ENCODE measurements around the gene MAK.
"Not testable (repeated sequence)": the region's sequence is repeated elsewhere in the genome, so short reads cannot be mapped to it uniquely, and the experiment has no call there.

MAK gene

DNA sequence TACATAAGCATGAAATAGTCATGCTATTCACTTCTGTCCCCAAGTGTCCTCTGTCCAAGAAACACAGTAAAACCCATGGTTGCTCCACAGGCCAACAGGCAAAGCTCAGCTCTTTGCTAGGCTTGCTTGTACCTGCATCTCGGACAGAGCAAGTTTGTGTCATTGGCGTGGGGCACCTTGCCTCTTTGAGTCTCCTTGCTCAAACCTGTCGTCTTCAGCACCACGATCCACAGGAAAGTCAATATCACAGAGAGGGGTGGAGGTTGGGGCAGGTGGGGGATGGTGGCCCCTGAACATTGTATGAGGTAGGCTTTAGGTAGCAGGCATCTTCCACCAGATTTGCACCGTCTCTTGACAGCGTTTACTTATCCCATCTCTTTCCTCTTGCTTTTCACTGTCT lies 94.8 kb downstream of the MAK start:
- Mint-ChIP-seq H3K4me3 (no peak overlapping the region), H3K27me3 (ENCODE audit: low read depth) (no peaks in the 10 kb centered on the region), H3K27ac (no peak overlapping the region), H3K4me1 (ENCODE audit: low read depth) (peaks cover 25% of the 10 kb centered on the region), H3K36me3 (ENCODE audit: low read depth) (peaks cover 4% of the 10 kb centered on the region), H3K9me3 (no peaks in the 10 kb centered on the region)
- no peak for DNase-seq (ENCODE audit: low spot score)

- H3K36me3 Mint-ChIP-seq (ENCODE audit: low read depth): peaks cover 2% of the 10 kb centered on the region
- no peaks in the 10 kb centered on the region for H3K27me3 Mint-ChIP-seq (ENCODE audit: low read depth)
- DNase-seq (ENCODE audit: low spot score): no peak
- H3K9me3 Mint-ChIP-seq: no peaks in the 10 kb centered on the region
- peaks cover 23% of the 10 kb centered on the region for H3K4me1 Mint-ChIP-seq (ENCODE audit: low read depth)
- H3K4me3 Mint-ChIP-seq: no peak overlapping the region
- H3K27ac Mint-ChIP-seq: no peak overlapping the region
Observed at GRCh38 chr6:10742251-10742650, 96.1 kb downstream of the MAK start.

DNA sequence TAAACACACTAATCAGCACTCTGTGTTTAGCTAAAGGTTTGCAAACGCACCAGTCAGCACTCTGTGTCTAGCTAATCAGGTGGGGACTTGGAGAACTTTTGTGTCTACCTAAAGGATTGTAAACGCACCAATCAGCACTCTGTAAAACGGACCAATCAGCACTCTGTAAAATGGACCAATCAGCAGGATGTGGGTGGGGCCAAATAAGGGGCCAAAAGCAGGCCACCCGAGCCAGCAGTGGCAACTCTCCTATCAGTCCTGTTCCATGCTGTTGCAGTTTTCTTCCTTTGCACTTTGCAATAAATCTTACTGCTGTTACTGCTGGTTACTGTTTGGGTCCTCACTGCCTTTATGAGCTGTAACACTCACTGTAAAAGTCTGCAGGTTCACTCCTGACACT lies 96.7 kb downstream of the MAK start:
- not testable (repeated sequence) for H3K4me3 Mint-ChIP-seq; DNase-seq (ENCODE audit: low spot score); H3K36me3 Mint-ChIP-seq (ENCODE audit: low read depth); H3K27ac Mint-ChIP-seq; H3K9me3 Mint-ChIP-seq; H3K27me3 Mint-ChIP-seq (ENCODE audit: low read depth)
- peaks cover 18% of the 10 kb centered on the region for H3K4me1 Mint-ChIP-seq (ENCODE audit: low read depth)

DNA sequence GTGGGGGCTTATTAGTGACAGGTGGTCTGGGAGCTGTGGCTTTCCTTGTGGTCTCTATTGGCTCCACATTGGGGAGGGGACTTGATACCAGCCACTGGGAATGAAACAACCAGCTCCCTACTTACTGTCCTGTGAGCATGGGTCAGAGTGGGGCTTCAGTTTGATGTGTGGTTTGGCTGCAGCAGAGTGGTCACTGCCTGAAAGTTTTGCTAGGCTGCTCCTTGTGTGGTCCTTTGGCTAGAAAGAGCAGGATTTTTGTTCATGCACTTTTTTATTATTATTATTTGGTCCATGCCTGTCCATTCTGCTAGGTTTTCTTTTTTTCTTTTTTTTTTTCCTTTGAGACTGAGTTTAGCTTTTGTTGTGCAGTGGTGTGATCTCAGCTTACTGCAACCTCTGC lies 98.3 kb downstream of the MAK start:
- no peaks in the 10 kb centered on the region for H3K27me3 Mint-ChIP-seq (ENCODE audit: low read depth)
- DNase-seq (ENCODE audit: low spot score): no peak
- no peaks in the 10 kb centered on the region for H3K9me3 Mint-ChIP-seq
- H3K4me3 Mint-ChIP-seq: no peak overlapping the region
- peaks cover 4% of the 10 kb centered on the region for H3K4me1 Mint-ChIP-seq (ENCODE audit: low read depth)
- peaks cover 2% of the 10 kb centered on the region for H3K36me3 Mint-ChIP-seq (ENCODE audit: low read depth)
- no peak overlapping the region for H3K27ac Mint-ChIP-seq

GRCh38 chr6:10736731-10737130 lies 101.6 kb downstream of the MAK start:
- no peak for DNase-seq (ENCODE audit: low spot score)
- Mint-ChIP-seq H3K4me3 (no peak overlapping the region), H3K27ac (no peak overlapping the region), H3K9me3 (no peaks in the 10 kb centered on the region), H3K4me1 (ENCODE audit: low read depth) (no peaks in the 10 kb centered on the region), H3K36me3 (ENCODE audit: low read depth) (peaks cover 12% of the 10 kb centered on the region), H3K27me3 (ENCODE audit: low read depth) (no peaks in the 10 kb centered on the region)

DNA sequence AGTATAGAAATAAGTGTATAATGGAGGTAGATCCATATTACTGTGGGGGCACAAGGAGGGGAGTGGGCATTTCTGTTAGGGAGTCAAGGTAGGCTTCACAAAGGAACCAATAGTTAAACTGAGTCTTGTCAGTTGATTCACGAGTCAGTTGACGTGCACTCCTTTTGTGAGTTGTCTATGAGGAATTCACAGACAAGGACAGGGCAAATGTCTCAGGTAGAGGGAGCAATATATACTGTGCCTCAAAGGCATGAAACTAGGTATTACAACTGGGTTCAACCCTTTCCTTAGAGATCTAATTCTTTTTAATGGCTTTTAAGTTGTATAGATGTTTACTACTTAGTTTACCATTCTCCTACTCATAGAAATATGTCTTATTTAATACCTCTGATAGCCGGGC lies 104.5 kb downstream of the MAK start:
- H3K36me3 Mint-ChIP-seq (ENCODE audit: low read depth): peaks cover 17% of the 10 kb centered on the region
- no peak overlapping the region for H3K27ac Mint-ChIP-seq
- no peak overlapping the region for H3K4me3 Mint-ChIP-seq
- H3K27me3 Mint-ChIP-seq (ENCODE audit: low read depth): no peaks in the 10 kb centered on the region
- H3K9me3 Mint-ChIP-seq: no peaks in the 10 kb centered on the region
- DNase-seq (ENCODE audit: low spot score): no peak
- H3K4me1 Mint-ChIP-seq (ENCODE audit: low read depth): no peaks in the 10 kb centered on the region

DNA sequence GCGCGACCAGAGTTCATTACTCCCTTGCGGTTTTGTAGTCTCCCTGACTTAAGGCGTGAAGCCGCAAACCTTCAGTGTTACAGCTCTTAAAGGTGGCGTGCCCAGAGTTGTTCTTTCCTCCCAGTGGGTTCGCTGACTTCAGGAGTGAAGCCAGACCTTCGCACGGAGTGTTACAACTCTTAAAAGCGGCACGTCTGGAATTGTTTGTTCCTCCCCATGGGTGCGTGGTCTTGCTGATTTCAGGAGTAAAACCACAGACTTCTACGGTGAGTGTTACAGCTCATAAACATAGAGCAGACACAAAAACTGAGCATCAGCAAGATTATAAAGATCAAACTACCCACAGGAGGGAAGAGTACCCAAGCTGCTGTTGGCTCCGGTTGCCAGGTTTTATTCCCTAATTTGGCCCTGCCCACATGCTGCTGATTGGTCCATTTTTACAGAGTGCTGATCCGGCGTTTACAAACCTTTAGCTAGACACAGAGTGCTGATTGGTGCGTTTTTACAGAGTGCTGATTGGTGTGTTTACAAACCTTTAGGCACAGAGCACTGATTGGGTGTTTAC lies 105.1 kb downstream of the MAK start:
- no peaks in the 10 kb centered on the region for H3K4me1 Mint-ChIP-seq (ENCODE audit: low read depth)

GRCh38 chr6:10730254-10730653 lies 108.1 kb downstream of the MAK start:
- Mint-ChIP-seq H3K36me3 (ENCODE audit: low read depth) (peaks cover 33% of the 10 kb centered on the region), H3K4me1 (ENCODE audit: low read depth) (peaks cover 5% of the 10 kb centered on the region), H3K27ac (no peak overlapping the region), H3K4me3 (no peak overlapping the region), H3K9me3 (no peaks in the 10 kb centered on the region), H3K27me3 (ENCODE audit: low read depth) (no peaks in the 10 kb centered on the region)
- DNase-seq (ENCODE audit: low spot score): no peak

More for the DNA sequence above, 105.1 kb downstream of the MAK start:
- no peaks in the 10 kb centered on the region for H3K9me3 Mint-ChIP-seq
- no peak for DNase-seq (ENCODE audit: low spot score)
- H3K27ac Mint-ChIP-seq: no peak overlapping the region
- H3K36me3 Mint-ChIP-seq (ENCODE audit: low read depth): peaks cover 17% of the 10 kb centered on the region
- no peaks in the 10 kb centered on the region for H3K27me3 Mint-ChIP-seq (ENCODE audit: low read depth)
- H3K4me3 Mint-ChIP-seq: no peak overlapping the region

GRCh38 chr6:10725716-10726115 lies 112.6 kb downstream of the MAK start:
- no peak overlapping the region for H3K27ac Mint-ChIP-seq
- H3K36me3 Mint-ChIP-seq (ENCODE audit: low read depth): peaks cover 24% of the 10 kb centered on the region
- H3K9me3 Mint-ChIP-seq: no peaks in the 10 kb centered on the region
- H3K4me3 Mint-ChIP-seq: no peak overlapping the region
- no peaks in the 10 kb centered on the region for H3K27me3 Mint-ChIP-seq (ENCODE audit: low read depth)
- no peak for DNase-seq (ENCODE audit: low spot score)
- peaks cover 36% of the 10 kb centered on the region for H3K4me1 Mint-ChIP-seq (ENCODE audit: low read depth)

- H3K4me1 Mint-ChIP-seq (ENCODE audit: low read depth): peaks cover 36% of the 10 kb centered on the region
- H3K4me3 Mint-ChIP-seq: peak overlapping the region; percentile 31
- no peak for DNase-seq (ENCODE audit: low spot score)
- H3K9me3 Mint-ChIP-seq: no peaks in the 10 kb centered on the region
- H3K27ac Mint-ChIP-seq: peak overlapping the region; percentile 46
- H3K36me3 Mint-ChIP-seq (ENCODE audit: low read depth): peaks cover 19% of the 10 kb centered on the region
- H3K27me3 Mint-ChIP-seq (ENCODE audit: low read depth): no peaks in the 10 kb centered on the region
Observed at GRCh38 chr6:10725044-10725443, 113.3 kb downstream of the MAK start.

- no peaks in the 10 kb centered on the region for H3K27me3 Mint-ChIP-seq (ENCODE audit: low read depth)
- DNase-seq (ENCODE audit: low spot score): no peak
- peak overlapping the region; percentile 97 for H3K4me3 Mint-ChIP-seq
- H3K36me3 Mint-ChIP-seq (ENCODE audit: low read depth): peaks cover 24% of the 10 kb centered on the region
- H3K4me1 Mint-ChIP-seq (ENCODE audit: low read depth): peaks cover 44% of the 10 kb centered on the region
- H3K9me3 Mint-ChIP-seq: peaks cover 10% of the 10 kb centered on the region
- H3K27ac Mint-ChIP-seq: peak overlapping the region; percentile 91
Observed at GRCh38 chr6:10723567-10723881, 114.8 kb downstream of the MAK start.

DNA sequence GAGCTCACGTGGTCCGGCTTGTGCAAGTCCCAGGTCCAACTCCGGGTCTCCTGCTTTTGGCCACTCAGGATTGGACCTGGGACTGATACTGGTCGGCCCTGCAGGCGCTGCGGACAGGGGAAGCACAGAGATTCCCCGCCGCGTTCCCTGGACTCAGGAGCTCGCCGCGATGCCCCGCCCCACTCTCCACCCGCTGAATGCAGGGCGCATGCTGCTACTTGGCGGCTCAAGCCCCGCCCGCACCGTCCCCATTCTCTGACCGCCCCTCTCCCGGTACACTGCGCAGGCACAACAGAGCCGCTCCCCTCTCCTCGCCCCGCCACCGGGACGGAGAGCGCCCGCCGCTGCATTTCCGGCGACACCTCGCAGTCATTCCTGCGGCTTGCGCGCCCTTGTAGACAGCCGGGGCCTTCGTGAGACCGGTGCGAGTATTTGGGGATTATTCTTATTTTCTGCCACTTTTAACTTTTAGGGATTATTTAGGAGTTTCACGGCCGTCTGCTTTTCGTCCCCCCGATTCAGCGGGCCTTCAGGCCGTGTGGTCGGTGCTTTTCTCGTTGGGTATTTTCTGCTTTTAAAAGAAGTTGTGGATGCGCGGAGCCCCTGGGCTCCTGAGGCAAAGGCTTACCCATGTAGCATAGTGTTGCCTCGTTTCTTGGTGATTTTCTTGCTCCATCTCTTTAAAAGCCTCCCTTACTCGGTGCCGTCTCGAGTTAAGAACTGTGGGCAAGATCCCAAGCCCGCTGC lies 115.3 kb downstream of the MAK start, which contains the start of gene TMEM14C:
Gene TMEM14C, plus strand, starts transcription at position 251 of the 747 bp plus-strand sequence. CDS start 1,544 bp downstream, outside the sequence.
- Mint-ChIP-seq H3K36me3 (ENCODE audit: low read depth) (peaks cover 24% of the 10 kb centered on the region), H3K4me1 (ENCODE audit: low read depth) (peaks cover 44% of the 10 kb centered on the region)

GRCh38 chr6:10722570-10722819 lies 115.8 kb downstream of the MAK start:
- H3K4me3 Mint-ChIP-seq: peak overlapping the region; percentile 97
- peak overlapping the region; percentile 91 for H3K27ac Mint-ChIP-seq
- no peaks in the 10 kb centered on the region for H3K27me3 Mint-ChIP-seq (ENCODE audit: low read depth)
- H3K36me3 Mint-ChIP-seq (ENCODE audit: low read depth): peaks cover 22% of the 10 kb centered on the region
- no peak for DNase-seq (ENCODE audit: low spot score)
- peaks cover 44% of the 10 kb centered on the region for H3K4me1 Mint-ChIP-seq (ENCODE audit: low read depth)
- H3K9me3 Mint-ChIP-seq: peaks cover 16% of the 10 kb centered on the region

More for the DNA sequence above, 115.3 kb downstream of the MAK start, which contains the start of gene TMEM14C:
- H3K4me3 Mint-ChIP-seq: peak within 1 kb of the TSS; percentile 97
- H3K9me3 Mint-ChIP-seq: peaks cover 13% of the 10 kb centered on the region
- H3K27me3 Mint-ChIP-seq (ENCODE audit: low read depth): no peaks in the 10 kb centered on the region
- H3K27ac Mint-ChIP-seq: peak within 1 kb of the TSS; percentile 91
- peak; percentile 95 for DNase-seq (ENCODE audit: low spot score)

DNA sequence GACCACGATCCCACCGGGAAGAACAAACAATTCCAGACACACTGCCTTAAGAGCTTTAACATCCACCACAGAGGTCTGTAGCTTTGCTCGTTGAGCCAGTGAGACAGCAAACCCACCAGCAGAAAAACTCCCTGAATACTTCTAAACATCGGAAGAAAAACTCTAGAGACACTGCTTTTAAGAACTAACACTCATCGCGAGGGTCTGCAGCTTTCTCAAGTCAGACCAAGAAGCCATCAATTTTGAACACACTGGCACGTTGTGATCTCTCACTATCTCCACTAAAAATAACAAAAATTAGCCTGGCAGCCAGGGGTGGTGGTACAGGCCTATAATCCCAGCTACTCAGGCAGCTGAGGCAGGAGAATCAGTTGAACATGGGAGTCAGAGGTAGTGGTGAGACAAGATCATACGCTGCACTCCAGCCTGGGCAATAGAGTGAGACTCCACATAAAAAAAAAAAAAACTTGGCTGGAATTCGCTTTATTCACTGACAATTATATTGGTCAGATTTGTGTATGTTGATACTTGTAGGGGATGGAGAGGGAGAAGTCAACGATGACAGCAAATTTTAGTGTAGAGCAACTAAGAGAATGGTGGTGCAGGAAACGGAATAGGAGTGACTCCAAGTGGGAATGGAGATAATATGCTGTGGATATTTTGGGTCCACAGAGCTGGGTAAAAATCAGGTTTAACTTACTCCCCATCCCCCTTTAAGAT lies 116.3 kb downstream of the MAK start:
- Mint-ChIP-seq H3K36me3 (ENCODE audit: low read depth) (peaks cover 22% of the 10 kb centered on the region), H3K9me3 (peaks cover 21% of the 10 kb centered on the region), H3K27me3 (ENCODE audit: low read depth) (no peaks in the 10 kb centered on the region), H3K4me1 (ENCODE audit: low read depth) (peaks cover 42% of the 10 kb centered on the region), H3K4me3 (peak overlapping the region; percentile 97), H3K27ac (peak overlapping the region; percentile 91)
- no peak for DNase-seq (ENCODE audit: low spot score)

Data from T-helper 2 cell treated with Interferon-gamma antibody and Interleukin-4, amounts not matched to agents 5 μg/mL and 100 μg/mL, for 36 hours (primary cell).